GM12878 (cell line): ENCODE data around the gene CSRNP2. TPM values are rescaled to one million over a fixed set of nuclear protein-coding genes. Genes with fewer than 3 reads are reported as not detected.

Source experiments
- CREM ChIP-seq: IDR thresholded peaks from 2 replicates; pipeline ENCODE4 v1.6.1; 2014; ENCODE audit warnings: antibody characterized with exemption, low read depth
- EP300 ChIP-seq, 2 experiments: fragments of 150-350 bp in 1 of 2; IDR thresholded peaks; 2 replicates each; pipeline ENCODE4 v1.6.1; 2011 to 2012; ENCODE audit warnings: low read depth in 2 of 2, low read length in 2 of 2, borderline replicate concordance in 1 of 2, improper control_type of control experiment in 1 of 2, inconsistent platforms in 1 of 2; ENCODE audit not compliant: control insufficient read depth in 1 of 2
- EZH2 ChIP-seq: IDR thresholded peaks from 2 replicates; pipeline ENCODE4 v1.6.1; 2012; ENCODE audit warnings: low read depth, mild to moderate bottlenecking, control low read depth, inconsistent platforms, low read length, borderline replicate concordance; ENCODE audit not compliant: control insufficient read depth
- GABPA ChIP-seq: IDR thresholded peaks from 2 replicates; pipeline ENCODE4 v1.6.1; 2014; ENCODE audit warnings: antibody characterized with exemption, low read depth, mild to moderate bottlenecking, inconsistent platforms
- HCFC1 ChIP-seq: fragments of 150-350 bp; IDR thresholded peaks from 2 replicates; pipeline ENCODE4 v1.6.1; 2014; ENCODE audit warnings: low read length
- IKZF1 ChIP-seq: fragments of 450-650 bp; conservative IDR thresholded peaks from 2 replicates; pipeline ENCODE4 v1.6.1; 2017; ENCODE audit warnings: antibody characterized with exemption, mild to moderate bottlenecking
- IRF4 ChIP-seq: IDR thresholded peaks from 2 replicates; pipeline ENCODE4 v1.6.1; 2011; ENCODE audit warnings: low read depth, low read length
- JUND ChIP-seq: IDR thresholded peaks from 2 replicates; pipeline ENCODE4 v1.6.1; 2012; ENCODE audit warnings: low read depth, mild to moderate bottlenecking, low read length, improper control_type of control experiment, moderate library complexity
- KAT2A ChIP-seq: conservative IDR thresholded peaks from 2 replicates; pipeline ENCODE4 v1.6.1; 2011; ENCODE audit warnings: low read depth, low read length; ENCODE audit not compliant: control insufficient read depth
- NR2C2 ChIP-seq: IDR thresholded peaks from 2 replicates; pipeline ENCODE4 v1.6.1; 2011; ENCODE audit warnings: borderline replicate concordance, low read depth; ENCODE audit not compliant: control insufficient read depth, insufficient read length
- PAX8 ChIP-seq: fragments of 450-650 bp; IDR thresholded peaks from 2 replicates; pipeline ENCODE4 v1.6.1; 2017; ENCODE audit warnings: mild to moderate bottlenecking, moderate library complexity
- RBBP5 ChIP-seq: fragments of 200-600 bp; sonication (generic); conservative IDR thresholded peaks from 2 replicates; pipeline ENCODE4 v1.6.1; 2016
- RCOR1 ChIP-seq: conservative IDR thresholded peaks from 2 replicates; pipeline ENCODE4 v1.6.1; 2012; ENCODE audit warnings: low read depth, low read length, improper control_type of control experiment
- RFX5 ChIP-seq: IDR thresholded peaks from 2 replicates; pipeline ENCODE4 v1.6.1; 2011; ENCODE audit warnings: low read depth, low read length, improper control_type of control experiment
- SREBF1 ChIP-seq: IDR thresholded peaks from 2 replicates; pipeline ENCODE4 v1.6.1; 2012; ENCODE audit warnings: mild to moderate bottlenecking, low read length
- STAT1 ChIP-seq: fragments of 450-650 bp; conservative IDR thresholded peaks from 2 replicates; pipeline ENCODE4 v1.6.1; 2014; ENCODE audit warnings: antibody characterized with exemption, mild to moderate bottlenecking
- TCF12 ChIP-seq: IDR thresholded peaks from 2 replicates; pipeline ENCODE4 v1.6.1; 2011; ENCODE audit warnings: low read depth, mild to moderate bottlenecking, low read length
- ZNF207 ChIP-seq: fragments of 450-650 bp; IDR thresholded peaks from 2 replicates; pipeline ENCODE4 v1.6.1; 2014; ENCODE audit warnings: antibody characterized with exemption, mild to moderate bottlenecking, borderline replicate concordance
- polyA plus RNA-seq, 11 experiments: library from polyadenylated mRNA; depleted of rRNA in 4 of 11; unstranded in 6 of 11; stranded (reverse) in 5 of 11; fragments of >200 nt; fragmentation: Nextera tagmentation in 4 of 11; fragmentation: Illumina TruSeq in 1 of 11; extraction: Ambion mirVana in 4 of 11; extraction: Trizol in 1 of 11; gene quantifications; 1 replicate in 1 of 11; 2 replicates in 10 of 11; pipeline versions ENCODE4 v1.2.1 to v1.2.3, GENCODE V29; 2011 to 2016; ENCODE audit warnings: inconsistent platforms in 2 of 11, missing spikeins in 2 of 11, low read depth in 1 of 11
- total RNA-seq, 4 experiments: library from RNA; depleted of rRNA in 3 of 4; stranded (reverse); fragments of >200 nt in 3 of 4; fragmentation: Illumina TruSeq in 1 of 4; extraction: Trizol in 1 of 4; gene quantifications; 2 replicates each; pipeline versions ENCODE4 v1.2.1 to v1.2.3, GENCODE V29; 2013 to 2021
- TF ChIP-seq, protein P1 (sequence below): fragments of 450-650 bp; formaldehyde crosslinking; IDR thresholded peaks from 2 replicates; pipeline ENCODE4 v1.4.0; 2022; ENCODE audit warnings: mild to moderate bottlenecking, moderate library complexity
- TF ChIP-seq, protein P2 (sequence below): fragments of 450-650 bp; IDR thresholded peaks from 2 replicates; pipeline ENCODE4 v1.6.1; 2017; ENCODE audit warnings: antibody characterized with exemption, mild to moderate bottlenecking, moderate library complexity
- TF ChIP-seq, protein P3 (sequence below): IDR thresholded peaks from 2 replicates; pipeline ENCODE4 v1.6.1; 2011; ENCODE audit warnings: borderline replicate concordance, low read depth, mild to moderate bottlenecking, moderate library complexity, low read length; ENCODE audit not compliant: insufficient read depth, poor library complexity, severe bottlenecking
- TF ChIP-seq, protein P4 (sequence below): fragments of 450-650 bp; IDR thresholded peaks from 2 replicates; pipeline ENCODE4 v1.6.1; 2016; ENCODE audit warnings: mild to moderate bottlenecking

Gene CSRNP2
- total and polyA plus RNA-seq, 10 of the 15 experiments (the other 5 are each of a cell fraction or from before 2014, with no cell fraction given), result 1.2 to 12.1 (median 6.3) TPM

DNA sequence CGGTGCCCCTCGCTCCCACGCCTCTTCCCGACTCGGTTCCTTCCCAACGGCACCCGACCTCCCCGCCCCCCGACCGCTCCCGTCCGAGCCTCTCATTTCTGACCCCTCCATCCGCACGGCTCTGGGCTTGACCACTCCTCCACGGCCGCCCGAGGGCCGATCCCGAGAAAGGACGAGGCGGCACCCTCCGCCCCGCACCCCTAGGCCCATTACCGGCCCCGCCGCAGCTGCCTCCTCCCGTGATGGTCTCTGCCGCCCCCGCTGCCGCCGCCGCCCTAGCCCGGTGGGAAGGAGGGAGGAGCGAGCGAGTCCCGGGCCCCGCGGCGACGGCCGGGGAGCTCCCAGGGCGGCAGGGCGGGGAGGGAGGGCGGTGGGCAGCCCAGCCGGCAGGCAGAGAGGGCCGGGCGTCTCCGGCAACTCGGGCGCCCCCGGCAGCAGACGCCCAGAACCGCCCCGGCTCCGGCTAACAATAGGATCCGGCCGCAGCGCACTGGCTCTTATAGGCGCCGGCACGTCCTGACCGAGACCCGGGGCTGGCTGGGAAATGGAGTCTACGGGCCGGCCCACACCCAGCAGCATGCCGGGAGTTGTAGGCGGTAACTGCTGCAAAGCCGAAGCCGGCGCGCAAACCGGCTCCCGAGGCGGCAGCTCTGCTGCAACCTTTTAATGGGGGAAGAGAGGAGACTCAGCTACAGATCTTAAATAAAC, at the start of gene CSRNP2 (continued):
- TF ChIP-seq, protein P1, sequence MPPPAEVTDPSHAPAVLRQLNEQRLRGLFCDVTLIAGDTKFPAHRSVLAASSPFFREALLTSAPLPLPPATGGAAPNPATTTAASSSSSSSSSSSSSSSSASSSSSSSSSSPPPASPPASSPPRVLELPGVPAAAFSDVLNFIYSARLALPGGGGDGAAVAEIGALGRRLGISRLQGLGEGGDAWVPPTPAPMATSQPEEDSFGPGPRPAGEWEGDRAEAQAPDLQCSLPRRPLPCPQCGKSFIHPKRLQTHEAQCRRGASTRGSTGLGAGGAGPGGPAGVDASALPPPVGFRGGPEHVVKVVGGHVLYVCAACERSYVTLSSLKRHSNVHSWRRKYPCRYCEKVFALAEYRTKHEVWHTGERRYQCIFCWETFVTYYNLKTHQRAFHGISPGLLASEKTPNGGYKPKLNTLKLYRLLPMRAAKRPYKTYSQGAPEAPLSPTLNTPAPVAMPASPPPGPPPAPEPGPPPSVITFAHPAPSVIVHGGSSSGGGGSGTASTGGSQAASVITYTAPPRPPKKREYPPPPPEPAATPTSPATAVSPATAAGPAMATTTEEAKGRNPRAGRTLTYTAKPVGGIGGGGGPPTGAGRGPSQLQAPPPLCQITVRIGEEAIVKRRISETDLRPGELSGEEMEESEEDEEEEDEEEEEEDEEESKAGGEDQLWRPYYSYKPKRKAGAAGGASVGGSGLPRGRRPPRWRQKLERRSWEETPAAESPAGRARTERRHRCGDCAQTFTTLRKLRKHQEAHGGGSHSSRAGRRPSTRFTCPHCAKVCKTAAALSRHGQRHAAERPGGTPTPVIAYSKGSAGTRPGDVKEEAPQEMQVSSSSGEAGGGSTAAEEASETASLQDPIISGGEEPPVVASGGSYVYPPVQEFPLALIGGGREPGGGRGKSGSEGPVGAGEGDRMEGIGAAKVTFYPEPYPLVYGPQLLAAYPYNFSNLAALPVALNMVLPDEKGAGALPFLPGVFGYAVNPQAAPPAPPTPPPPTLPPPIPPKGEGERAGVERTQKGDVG, result no peak
- TF ChIP-seq GABPA (peak; percentile 58; the same call in 1 of the 2 replicates), RCOR1 (no peak), HCFC1 (peak; percentile 94), PAX8 (no peak), EZH2 (no peak), RBBP5 (no peak), TCF12 (peak; percentile 84; the same call in 1 of the 2 replicates), STAT1 (no peak), CREM (peak; percentile 84; the same call in 1 of the 2 replicates), RFX5 (no peak), IKZF1 (peak; percentile 82), ZNF207 (no peak; the same call in 1 of the 2 replicates), NR2C2 (no peak), KAT2A (no peak), JUND (no peak), SREBF1 (no peak; the same call in 1 of the 2 replicates), EP300 (IDR thresholded peaks at IDR 0.05; ENCODE audit: borderline replicate concordance in 1 of 2, control insufficient read depth in 1 of 2, low read depth in 2 of 2, low read length in 2 of 2) (no peak), IRF4 (no peak)
- TF ChIP-seq, protein P2, sequence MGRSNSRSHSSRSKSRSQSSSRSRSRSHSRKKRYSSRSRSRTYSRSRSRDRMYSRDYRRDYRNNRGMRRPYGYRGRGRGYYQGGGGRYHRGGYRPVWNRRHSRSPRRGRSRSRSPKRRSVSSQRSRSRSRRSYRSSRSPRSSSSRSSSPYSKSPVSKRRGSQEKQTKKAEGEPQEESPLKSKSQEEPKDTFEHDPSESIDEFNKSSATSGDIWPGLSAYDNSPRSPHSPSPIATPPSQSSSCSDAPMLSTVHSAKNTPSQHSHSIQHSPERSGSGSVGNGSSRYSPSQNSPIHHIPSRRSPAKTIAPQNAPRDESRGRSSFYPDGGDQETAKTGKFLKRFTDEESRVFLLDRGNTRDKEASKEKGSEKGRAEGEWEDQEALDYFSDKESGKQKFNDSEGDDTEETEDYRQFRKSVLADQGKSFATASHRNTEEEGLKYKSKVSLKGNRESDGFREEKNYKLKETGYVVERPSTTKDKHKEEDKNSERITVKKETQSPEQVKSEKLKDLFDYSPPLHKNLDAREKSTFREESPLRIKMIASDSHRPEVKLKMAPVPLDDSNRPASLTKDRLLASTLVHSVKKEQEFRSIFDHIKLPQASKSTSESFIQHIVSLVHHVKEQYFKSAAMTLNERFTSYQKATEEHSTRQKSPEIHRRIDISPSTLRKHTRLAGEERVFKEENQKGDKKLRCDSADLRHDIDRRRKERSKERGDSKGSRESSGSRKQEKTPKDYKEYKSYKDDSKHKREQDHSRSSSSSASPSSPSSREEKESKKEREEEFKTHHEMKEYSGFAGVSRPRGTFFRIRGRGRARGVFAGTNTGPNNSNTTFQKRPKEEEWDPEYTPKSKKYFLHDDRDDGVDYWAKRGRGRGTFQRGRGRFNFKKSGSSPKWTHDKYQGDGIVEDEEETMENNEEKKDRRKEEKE, result no peak
- TF ChIP-seq, protein P3, sequence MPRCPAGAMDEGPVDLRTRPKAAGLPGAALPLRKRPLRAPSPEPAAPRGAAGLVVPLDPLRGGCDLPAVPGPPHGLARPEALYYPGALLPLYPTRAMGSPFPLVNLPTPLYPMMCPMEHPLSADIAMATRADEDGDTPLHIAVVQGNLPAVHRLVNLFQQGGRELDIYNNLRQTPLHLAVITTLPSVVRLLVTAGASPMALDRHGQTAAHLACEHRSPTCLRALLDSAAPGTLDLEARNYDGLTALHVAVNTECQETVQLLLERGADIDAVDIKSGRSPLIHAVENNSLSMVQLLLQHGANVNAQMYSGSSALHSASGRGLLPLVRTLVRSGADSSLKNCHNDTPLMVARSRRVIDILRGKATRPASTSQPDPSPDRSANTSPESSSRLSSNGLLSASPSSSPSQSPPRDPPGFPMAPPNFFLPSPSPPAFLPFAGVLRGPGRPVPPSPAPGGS, result no peak
- TF ChIP-seq, protein P4, sequence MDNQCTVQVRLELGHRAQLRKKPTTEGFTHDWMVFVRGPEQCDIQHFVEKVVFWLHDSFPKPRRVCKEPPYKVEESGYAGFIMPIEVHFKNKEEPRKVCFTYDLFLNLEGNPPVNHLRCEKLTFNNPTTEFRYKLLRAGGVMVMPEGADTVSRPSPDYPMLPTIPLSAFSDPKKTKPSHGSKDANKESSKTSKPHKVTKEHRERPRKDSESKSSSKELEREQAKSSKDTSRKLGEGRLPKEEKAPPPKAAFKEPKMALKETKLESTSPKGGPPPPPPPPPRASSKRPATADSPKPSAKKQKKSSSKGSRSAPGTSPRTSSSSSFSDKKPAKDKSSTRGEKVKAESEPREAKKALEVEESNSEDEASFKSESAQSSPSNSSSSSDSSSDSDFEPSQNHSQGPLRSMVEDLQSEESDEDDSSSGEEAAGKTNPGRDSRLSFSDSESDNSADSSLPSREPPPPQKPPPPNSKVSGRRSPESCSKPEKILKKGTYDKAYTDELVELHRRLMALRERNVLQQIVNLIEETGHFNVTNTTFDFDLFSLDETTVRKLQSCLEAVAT, result no peak
